Measurements from ENCODE around the gene ATP11C.

ATP11C gene

DNA sequence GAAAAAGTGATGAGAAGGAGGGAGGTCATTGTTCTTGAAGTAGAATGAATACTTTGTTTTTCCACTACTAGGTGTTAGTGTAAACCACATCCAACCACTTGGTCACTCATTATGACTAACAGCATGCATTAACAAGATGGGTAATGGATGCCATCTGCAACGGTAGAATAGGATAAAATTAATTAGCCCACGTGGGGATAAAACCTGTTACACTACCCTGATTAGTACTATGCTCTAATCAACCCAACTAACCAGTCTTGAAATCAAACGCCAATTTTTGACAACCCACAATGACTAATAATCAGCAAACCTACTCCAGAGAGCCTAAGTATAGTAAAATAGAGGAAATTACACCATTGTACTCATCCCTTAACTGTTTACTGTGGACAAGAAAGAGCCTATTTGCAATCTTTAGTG is 131.4 kb downstream of the ATP11C start:
- DNase-seq, result no peak

DNA sequence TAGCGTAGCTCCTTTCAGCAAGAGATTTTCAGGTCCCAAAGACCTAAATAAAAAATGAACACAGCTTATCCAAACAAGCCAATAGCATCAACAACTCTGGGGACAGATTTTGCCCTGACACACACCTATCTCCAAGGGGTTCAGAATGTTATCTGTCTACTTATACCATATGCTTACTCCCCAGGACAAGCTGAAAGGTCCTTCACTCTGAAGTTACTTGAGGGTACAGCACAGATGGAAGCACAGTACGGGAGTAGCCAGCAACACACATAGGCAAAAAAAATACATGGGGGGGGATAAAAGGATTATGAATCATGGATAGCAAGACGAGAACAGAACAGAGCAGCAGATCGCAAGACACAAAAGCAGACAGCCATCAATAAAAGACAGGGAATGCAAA is 134.2 kb downstream of the ATP11C start:
- no peak for DNase-seq

- DNase-seq, result no peak
These were observed 137.7 kb downstream of the ATP11C start for GRCh38 chrX:139795196-139795595.

GRCh38 chrX:139787601-139788000 is 145.3 kb downstream of the ATP11C start:
- no peak for DNase-seq

DNA sequence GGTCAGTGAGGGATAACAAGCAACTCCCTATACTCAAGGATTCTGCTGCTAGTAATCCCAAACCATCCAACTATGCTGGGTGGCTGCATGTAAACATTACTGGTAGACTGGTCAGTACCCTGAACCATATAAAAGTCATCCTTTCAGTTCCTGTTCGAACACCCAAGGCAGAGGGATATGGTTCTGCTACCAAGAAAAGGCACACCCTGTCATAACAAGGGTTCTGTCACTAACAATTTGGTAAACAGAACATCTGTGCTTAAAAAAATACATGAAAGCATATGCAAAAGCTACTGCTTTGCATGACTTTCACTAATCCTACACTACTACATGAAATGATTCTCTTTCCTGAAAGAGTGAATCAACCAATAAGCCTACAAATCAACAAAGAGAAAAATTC is 148.0 kb downstream of the ATP11C start:
- no peak for DNase-seq

- DNase-seq, result no peak
These were observed 148.9 kb downstream of the ATP11C start for GRCh38 chrX:139783959-139784358.

DNA sequence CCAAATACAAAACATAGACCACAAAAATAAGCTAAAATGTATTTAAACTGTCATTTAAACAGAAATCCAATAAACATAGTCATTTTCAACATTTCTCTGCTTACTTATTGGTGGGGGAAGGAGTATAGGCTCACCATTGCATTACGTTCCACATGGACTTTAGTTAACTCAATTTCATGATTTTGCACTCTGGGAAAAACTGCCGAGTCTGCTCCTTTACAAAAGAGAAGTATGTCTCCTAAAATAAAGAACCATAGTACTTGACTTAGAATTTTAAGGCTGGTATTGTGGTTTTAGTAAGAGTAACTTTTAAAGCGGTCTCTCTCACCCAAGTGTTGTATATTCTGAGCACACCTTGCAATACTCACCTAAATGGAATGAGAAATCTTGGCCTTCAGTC is 149.8 kb downstream of the ATP11C start:
- no peak for DNase-seq

DNA sequence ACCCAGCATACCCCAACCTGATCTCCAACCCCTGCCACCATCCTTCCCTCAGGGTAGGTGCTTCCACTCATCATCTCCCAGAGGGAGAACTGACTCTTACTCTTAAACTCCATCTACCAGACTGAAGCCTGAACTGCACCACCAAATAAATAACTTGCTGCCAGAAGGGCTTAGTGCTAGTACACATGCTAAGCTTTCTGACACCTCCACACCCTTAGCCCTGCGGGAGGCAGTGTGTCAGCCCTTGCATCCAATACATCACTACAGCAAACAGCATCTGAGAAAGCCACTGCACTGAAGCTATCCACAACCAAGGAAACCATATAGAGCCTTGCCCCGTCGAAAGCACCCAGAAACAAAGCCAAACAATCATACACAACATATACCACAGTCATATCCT is 156.3 kb downstream of the ATP11C start:
- no peak for DNase-seq

GRCh38 chrX:139770366-139770765 is 162.5 kb downstream of the ATP11C start:
- DNase-seq, result no peak

- DNase-seq, result no peak
These were observed 166.3 kb downstream of the ATP11C start for GRCh38 chrX:139766545-139766983.

DNA sequence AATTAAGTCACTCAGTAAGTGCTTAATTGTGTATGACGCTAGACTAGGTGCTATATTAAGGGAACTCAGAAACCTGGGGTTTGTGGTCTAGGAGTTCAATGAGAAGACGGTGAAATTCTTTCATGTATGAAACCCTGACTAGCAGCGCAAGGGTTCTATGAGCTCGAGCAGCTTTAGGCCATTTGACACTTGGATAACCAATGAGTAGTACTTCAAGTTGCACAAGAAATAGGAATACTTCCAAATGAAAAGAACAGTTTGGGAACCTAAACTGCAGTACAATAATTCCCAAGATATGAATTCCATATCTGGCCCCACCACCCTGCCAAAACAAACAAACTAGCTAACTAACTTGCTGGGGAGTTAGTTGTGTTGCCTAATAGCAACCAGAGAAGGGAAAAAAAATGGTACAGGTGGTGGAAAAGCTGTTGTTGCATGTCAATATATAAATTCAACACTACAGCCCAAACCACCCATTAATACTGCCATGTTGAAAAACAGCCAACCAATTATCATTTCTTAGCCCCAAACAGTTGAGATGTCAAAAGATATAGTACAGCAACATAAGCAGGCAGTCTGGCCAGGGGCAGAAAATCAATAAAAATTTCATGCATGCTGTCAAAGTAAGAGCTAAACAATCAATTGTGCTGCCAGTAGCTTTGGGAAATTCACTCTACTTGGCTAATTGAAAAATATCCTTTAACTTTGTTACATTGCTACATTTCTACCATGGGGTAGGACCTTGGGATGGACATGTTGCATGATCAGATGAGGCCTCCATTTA is 170.3 kb downstream of the ATP11C start:
- DNase-seq, result no peak

GRCh38 chrX:139759637-139760036 is 173.2 kb downstream of the ATP11C start:
- DNase-seq, result no peak

GRCh38 chrX:139758809-139759208 is 174.0 kb downstream of the ATP11C start:
- no peak for DNase-seq

GRCh38 chrX:139758250-139758649 is 174.6 kb downstream of the ATP11C start:
- DNase-seq, result no peak

GRCh38 chrX:139751053-139751452 is 181.8 kb downstream of the ATP11C start:
- DNase-seq, result no peak

DNA sequence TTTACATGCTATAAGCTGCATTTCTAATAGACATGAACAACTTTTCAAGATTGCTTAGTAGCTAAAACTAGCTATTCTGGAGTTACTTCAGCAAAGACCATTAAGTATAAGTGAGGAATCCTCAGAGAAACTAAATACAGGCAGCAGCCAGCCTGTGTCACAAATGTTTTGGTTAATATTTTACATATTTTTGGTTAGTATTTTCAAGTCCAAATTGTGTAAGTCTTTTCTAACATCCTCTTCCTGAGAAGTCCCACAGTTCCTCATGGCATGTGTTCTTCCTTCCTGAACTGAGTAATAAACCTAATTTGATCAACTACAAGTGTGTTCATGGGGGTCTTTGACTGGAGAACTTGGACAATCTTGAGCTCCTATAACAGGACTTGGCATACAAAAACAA is 182.5 kb downstream of the ATP11C start:
- no peak for DNase-seq

GRCh38 chrX:139739138-139739537 is 193.7 kb downstream of the ATP11C start:
- DNase-seq, result no peak

DNA sequence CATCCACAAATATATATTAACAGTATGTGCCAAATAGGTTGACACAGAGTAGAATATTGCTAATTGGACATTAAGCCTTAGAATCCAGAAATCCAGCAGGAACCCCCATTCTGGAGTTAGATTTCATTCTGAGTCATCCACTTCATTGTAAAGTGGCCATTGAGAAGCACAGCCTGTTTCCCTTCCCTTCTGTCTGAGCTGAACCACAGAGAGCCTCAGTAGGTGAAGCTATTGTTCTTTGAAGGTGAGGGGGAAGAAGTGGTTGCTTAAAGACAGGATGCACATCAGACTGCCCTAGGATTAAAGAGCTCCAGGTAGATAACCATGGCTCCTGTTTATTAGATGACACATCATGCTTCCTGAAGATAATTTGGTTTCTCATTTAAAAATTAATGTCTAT is 194.3 kb downstream of the ATP11C start:
- DNase-seq, result no peak

DNA sequence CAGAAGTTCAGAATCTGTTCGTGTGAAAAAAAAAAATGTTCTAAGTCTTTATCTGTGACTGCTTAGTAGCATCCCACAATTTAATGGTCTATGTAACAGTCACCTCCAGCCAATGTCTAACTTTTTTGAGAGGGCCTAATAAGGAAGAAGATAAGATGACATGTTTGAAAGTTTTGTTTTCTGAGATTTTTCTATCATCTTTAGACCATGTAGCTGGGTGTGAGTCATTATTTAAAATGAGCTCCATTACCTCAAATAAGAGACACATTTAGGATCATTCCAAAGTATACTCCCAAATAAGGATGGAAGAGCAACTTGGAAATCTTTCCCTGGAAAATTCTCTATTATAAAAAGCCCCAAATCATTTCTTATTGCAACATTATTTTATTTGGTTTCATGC is 196.7 kb downstream of the ATP11C start:
- no peak for DNase-seq

- no peak for DNase-seq
These were observed 197.9 kb downstream of the ATP11C start for GRCh38 chrX:139734996-139735395.

- DNase-seq, result no peak
These were observed 207.1 kb downstream of the ATP11C start for GRCh38 chrX:139725720-139726119.

DNA sequence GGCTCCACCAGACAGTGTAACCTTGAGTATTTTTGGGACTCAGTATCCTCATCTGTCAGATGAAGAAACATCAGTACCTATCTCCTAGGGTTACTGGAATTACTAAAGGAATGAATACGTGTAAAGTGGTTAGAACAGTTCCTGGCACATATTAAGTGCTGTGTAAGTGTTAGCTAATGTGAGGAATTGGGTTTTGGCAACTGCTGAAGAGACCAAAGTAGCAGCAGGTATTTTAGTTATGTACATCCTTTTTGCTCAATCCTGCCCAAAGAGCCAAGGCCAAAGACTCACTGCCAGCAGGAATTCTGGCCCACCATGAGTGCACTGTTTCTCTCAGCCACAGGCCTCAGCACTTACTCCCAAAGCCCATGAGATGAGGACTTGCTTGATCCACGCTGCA is 208.2 kb downstream of the ATP11C start:
- no peak for DNase-seq

DNA sequence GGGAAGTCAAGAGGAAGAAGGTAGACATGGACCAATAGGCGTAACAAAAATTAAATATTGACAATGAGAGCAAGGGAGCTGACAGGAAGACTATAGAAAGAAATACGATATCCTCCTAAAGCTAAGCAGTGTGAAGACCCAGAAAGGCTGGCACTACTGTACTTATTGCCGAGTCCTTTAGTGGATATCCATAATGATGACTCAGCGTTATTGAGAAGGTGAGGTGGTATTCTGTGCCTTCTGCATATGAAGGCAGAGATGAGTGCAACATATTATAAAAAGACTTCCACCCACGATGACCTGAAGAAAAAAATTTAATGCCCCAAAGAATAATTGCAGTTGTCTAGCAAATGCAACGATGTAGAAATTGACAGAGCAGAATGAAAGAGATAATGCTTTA is 211.9 kb downstream of the ATP11C start:
- no peak for DNase-seq

DNA sequence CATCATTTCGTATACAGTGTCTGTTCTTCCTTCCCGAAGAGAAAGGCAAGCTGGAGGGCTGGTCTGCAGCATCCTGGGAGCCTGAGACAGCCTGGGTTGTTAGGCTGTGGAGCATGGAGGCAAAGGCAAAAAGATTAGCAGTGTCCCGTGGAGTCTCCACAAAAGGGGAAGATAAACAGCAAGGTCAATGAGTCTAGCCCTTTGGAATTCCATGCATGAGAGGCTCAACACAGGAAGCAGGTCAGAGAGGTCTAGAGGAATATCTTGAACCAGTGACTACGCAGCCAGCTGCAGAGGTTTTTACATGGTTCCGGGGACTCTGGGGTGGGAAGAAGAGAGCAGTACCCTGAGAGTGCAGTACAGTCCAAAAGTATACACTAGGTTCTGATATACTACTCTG is 212.7 kb downstream of the ATP11C start:
- no peak for DNase-seq

DNA sequence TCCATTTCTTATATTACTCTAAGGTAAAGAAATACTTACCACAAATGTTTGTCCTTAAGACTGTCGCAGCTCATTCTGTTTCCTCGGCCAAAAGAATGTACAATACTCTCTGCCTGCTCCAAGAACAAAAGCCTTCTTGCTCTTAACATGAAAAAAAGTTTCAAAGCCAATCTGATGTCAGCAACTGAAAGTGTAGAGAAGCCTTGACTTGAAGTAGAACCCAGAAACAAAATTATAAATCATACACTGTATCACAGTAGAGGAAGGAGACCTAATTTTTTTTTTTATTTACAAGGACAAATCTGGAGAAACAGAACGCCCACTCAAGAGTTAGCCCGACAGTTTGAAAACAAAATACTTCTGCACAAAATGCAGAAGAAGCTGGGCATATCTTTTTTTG is 224.8 kb downstream of the ATP11C start, which contains the start of gene MCF2:
Gene MCF2 (minus strand): TSS at position 101 of the 400 bp plus-strand sequence. CDS start 56,423 bp downstream, outside the sequence.
- DNase-seq, result no peak
